ENCODE measurements around the gene SLC35A3. TPM values are rescaled to one million over a fixed set of nuclear protein-coding genes. Genes with fewer than 3 reads are reported as not detected.

Gene SLC35A3
- total and polyA plus RNA-seq, 9 of the 15 experiments (the other 6 are each of a cell fraction or from before 2014, with no cell fraction given), result 3.5 to 21.7 (median 13.2) TPM

DNA sequence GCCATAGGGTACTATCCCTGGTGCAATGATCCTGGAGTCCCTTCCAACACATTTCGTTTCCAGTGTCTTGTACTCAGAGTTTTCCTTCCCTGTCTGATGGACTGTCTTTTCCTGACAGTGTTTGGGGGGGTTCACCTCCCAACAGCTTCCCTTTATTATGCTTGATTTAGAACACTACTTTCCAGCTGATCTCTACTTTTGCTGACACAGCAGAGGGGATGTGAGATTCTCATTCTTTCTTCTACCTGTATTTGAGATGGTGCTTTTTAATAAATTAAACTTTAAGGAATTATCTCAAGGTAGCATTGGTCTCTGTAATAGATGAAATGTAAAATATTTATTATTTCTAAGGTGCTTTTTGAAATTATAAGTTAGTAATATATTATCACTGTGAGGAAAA, 41.0 kb downstream of the SLC35A3 start (continued):
- TF ChIP-seq PRDM10 (IDR thresholded peaks at IDR 0.05; ENCODE audit: partially characterized antibody) (no peak), SNAPC5 (CRISPR knock-in tag; IDR thresholded peaks at IDR 0.05) (no peak), NFE2L1 (tag; IDR thresholded peaks at IDR 0.05; ENCODE audit: borderline replicate concordance, low read depth) (no peak), MAFG (tag; conservative IDR thresholded peaks at IDR 0.05) (peak; percentile 76), OTX1 (CRISPR knock-in tag; IDR thresholded peaks at IDR 0.05) (no peak), MAFK (IDR thresholded peaks at IDR 0.05; ENCODE audit: low read length) (peak; percentile 70), ZSCAN32 (CRISPR knock-in tag; IDR thresholded peaks at IDR 0.05) (no peak)

GRCh38 chr1:100019220-100019619, 49.4 kb downstream of the SLC35A3 start:
- TF ChIP-seq, protein P1, sequence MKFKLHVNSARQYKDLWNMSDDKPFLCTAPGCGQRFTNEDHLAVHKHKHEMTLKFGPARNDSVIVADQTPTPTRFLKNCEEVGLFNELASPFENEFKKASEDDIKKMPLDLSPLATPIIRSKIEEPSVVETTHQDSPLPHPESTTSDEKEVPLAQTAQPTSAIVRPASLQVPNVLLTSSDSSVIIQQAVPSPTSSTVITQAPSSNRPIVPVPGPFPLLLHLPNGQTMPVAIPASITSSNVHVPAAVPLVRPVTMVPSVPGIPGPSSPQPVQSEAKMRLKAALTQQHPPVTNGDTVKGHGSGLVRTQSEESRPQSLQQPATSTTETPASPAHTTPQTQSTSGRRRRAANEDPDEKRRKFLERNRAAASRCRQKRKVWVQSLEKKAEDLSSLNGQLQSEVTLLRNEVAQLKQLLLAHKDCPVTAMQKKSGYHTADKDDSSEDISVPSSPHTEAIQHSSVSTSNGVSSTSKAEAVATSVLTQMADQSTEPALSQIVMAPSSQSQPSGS (CRISPR knock-in tag; IDR thresholded peaks at IDR 0.05), result no peak
- TF ChIP-seq ZNF24 (IDR thresholded peaks at IDR 0.05), result peak; percentile 92
- Histone ChIP-seq H3K27ac (ENCODE audit: extremely low read depth, low read depth, low read length) (no peak overlapping the region), H3K4me1 (replicated peaks in 1 of 2; ENCODE audit: control insufficient read depth in 2 of 2, insufficient read depth in 2 of 2, low read length in 2 of 2) (no peaks in the 10 kb centered on the region), H3K9ac (ENCODE audit: insufficient read depth in 1 of 2, low read depth in 2 of 2, low read length in 2 of 2) (no peak overlapping the region), H3K9me3 (replicated peaks; ENCODE audit: control insufficient read depth, insufficient read depth, low read depth, low read length) (no peaks in the 10 kb centered on the region), H3K4me3 (no peak overlapping the region), H4K20me1 (replicated peaks; ENCODE audit: control insufficient read depth, insufficient read depth, low read length) (no peaks in the 10 kb centered on the region), H3K79me2 (ENCODE audit: control insufficient read depth, insufficient read depth, low read length) (no peaks in the 10 kb centered on the region), H3K27me3 (ENCODE audit: control insufficient read depth in 2 of 2, insufficient read depth in 2 of 2, low read length in 2 of 2) (no peaks in the 10 kb centered on the region), H3K9me1 (ENCODE audit: control insufficient read depth, insufficient read depth, low read length) (no peaks in the 10 kb centered on the region), H2AFZ (ENCODE audit: low read depth, low read length) (no peak overlapping the region), H3K36me3 (ENCODE audit: control insufficient read depth, insufficient read depth, low read length) (peaks cover 6% of the 10 kb centered on the region; the same call in 2 of the 3 replicates), H3K4me2 (ENCODE audit: insufficient read depth, low read length) (no peak overlapping the region)
- ChIA-PET CTCF (ENCODE audit: low intra/inter-chr PET ratio) (no interaction called here), POLR2A (interaction anchor here (0.6 to 1.6 kb wide), 2 partner anchors 9 to 52 kb away, joined by 3 read pairs; no protein-coding TSS in a partner anchor)
- ATAC-seq (no peak), FAIRE-seq (no peak), DNase-seq (ENCODE audit: extremely low read depth in 1 of 4, low spot score in 3 of 4) (no peak)
- 28% methylated on average over 1 of the region's 1 CpG for WGBS (ENCODE audit: insufficient coverage, low coverage, missing lambda C conversion rate)
- intact Hi-C loops (cut with micrococcal nuclease) (no loop called here), in situ Hi-C loops (cut with MboI) (no loop called here)
- no TSS peak for BruUV-seq (replicated peaks)
